Measurements from ENCODE around the gene ARHGEF11. TPM values are rescaled to one million over a fixed set of nuclear protein-coding genes. Genes with fewer than 3 reads are reported as not detected.

Gene ARHGEF11
- total RNA-seq, 1 experiment from 2014 or later: 31.5 TPM

- DNase-seq: no peak
- H3K27ac ChIP-seq: no peak overlapping the region
- no peaks in the 10 kb centered on the region for H3K9me2 ChIP-seq (ENCODE audit: insufficient read depth)
- no peaks in the 10 kb centered on the region for H3K36me3 ChIP-seq (ENCODE audit: low read depth)
- 0 out of 2 replicates have a peak, but pooled peaks cover 10% of the 10 kb centered on the region for H3K4me1 ChIP-seq (replicated peaks; ENCODE audit: insufficient read depth)
- no peaks in the 10 kb centered on the region for H3K27me3 ChIP-seq (ENCODE audit: insufficient read depth, low read depth)
- H3K79me2 ChIP-seq (ENCODE audit: low read depth): no peaks in the 10 kb centered on the region
- no peak overlapping the region for H3K4me2 ChIP-seq
- H3F3A ChIP-seq (ENCODE audit: insufficient read depth, low read depth): no peaks in the 10 kb centered on the region
- POLR2A ChIA-PET (ENCODE audit: unreplicated experiment): no interaction called here
- CTCF ChIA-PET: interaction anchor here (0.5 to 0.6 kb wide), 2 partner anchors 11 to 14 kb away, joined by 7 to 22 read pairs; no protein-coding TSS in a partner anchor
- BruUV-seq (replicated peaks): no TSS peak
- H2AFZ ChIP-seq: no peak overlapping the region
- no peak overlapping the region for H3K4me3 ChIP-seq
- TF ChIP-seq CTCF (conservative IDR thresholded peaks at IDR 0.05) (no peak), EZH2 (IDR thresholded peaks at IDR 0.05; ENCODE audit: low read depth) (no peak)
- no peaks in the 10 kb centered on the region for H3K9me3 ChIP-seq (ENCODE audit: insufficient read depth, low read depth)
- no peaks in the 10 kb centered on the region for H4K20me1 ChIP-seq (ENCODE audit: insufficient read depth)
- intact Hi-C loops (cut with micrococcal nuclease; ENCODE audit: unreplicated experiment): no loop called here
Observed at GRCh38 chr1:156906206-156906906, 139.2 kb downstream of the ARHGEF11 start.

- TF ChIP-seq CTCF (conservative IDR thresholded peaks at IDR 0.05): no peak
- no peak for TF ChIP-seq EZH2 (IDR thresholded peaks at IDR 0.05; ENCODE audit: low read depth)
- Histone ChIP-seq H3K4me1 (replicated peaks; ENCODE audit: insufficient read depth) (0 out of 2 replicates have a peak, but pooled peaks cover 10% of the 10 kb centered on the region), H3K9me3 (ENCODE audit: insufficient read depth, low read depth) (no peaks in the 10 kb centered on the region), H3K9me2 (ENCODE audit: insufficient read depth) (no peaks in the 10 kb centered on the region), H3K4me3 (no peak overlapping the region), H4K20me1 (ENCODE audit: insufficient read depth) (no peaks in the 10 kb centered on the region), H2AFZ (no peak overlapping the region), H3K36me3 (ENCODE audit: low read depth) (no peaks in the 10 kb centered on the region), H3K27me3 (ENCODE audit: insufficient read depth, low read depth) (no peaks in the 10 kb centered on the region), H3K4me2 (no peak overlapping the region), H3F3A (ENCODE audit: insufficient read depth, low read depth) (no peaks in the 10 kb centered on the region), H3K27ac (no peak overlapping the region), H3K79me2 (ENCODE audit: low read depth) (no peaks in the 10 kb centered on the region)
- DNase-seq: no peak
- POLR2A ChIA-PET (ENCODE audit: unreplicated experiment): no interaction called here
- intact Hi-C loops (cut with micrococcal nuclease; ENCODE audit: unreplicated experiment): no loop called here
- no TSS peak for BruUV-seq (replicated peaks)
- CTCF ChIA-PET: no interaction called here
Observed at GRCh38 chr1:156905651-156906050, 139.9 kb downstream of the ARHGEF11 start.

GRCh38 chr1:156905176-156905575, 140.4 kb downstream of the ARHGEF11 start:
- H2AFZ ChIP-seq: no peak overlapping the region
- 0 out of 2 replicates have a peak, but pooled peaks cover 10% of the 10 kb centered on the region for H3K4me1 ChIP-seq (replicated peaks; ENCODE audit: insufficient read depth)
- H3K36me3 ChIP-seq (ENCODE audit: low read depth): no peaks in the 10 kb centered on the region
- intact Hi-C loops (cut with micrococcal nuclease; ENCODE audit: unreplicated experiment): no loop called here
- no peak for DNase-seq
- H3K79me2 ChIP-seq (ENCODE audit: low read depth): no peaks in the 10 kb centered on the region
- CTCF ChIA-PET: no interaction called here
- H3F3A ChIP-seq (ENCODE audit: insufficient read depth, low read depth): no peaks in the 10 kb centered on the region
- H4K20me1 ChIP-seq (ENCODE audit: insufficient read depth): no peaks in the 10 kb centered on the region
- no peak overlapping the region for H3K4me3 ChIP-seq
- POLR2A ChIA-PET (ENCODE audit: unreplicated experiment): no interaction called here
- TF ChIP-seq CTCF (conservative IDR thresholded peaks at IDR 0.05) (no peak), EZH2 (IDR thresholded peaks at IDR 0.05; ENCODE audit: low read depth) (no peak)
- no peaks in the 10 kb centered on the region for H3K27me3 ChIP-seq (ENCODE audit: insufficient read depth, low read depth)
- no peak overlapping the region for H3K4me2 ChIP-seq
- BruUV-seq (replicated peaks): no TSS peak
- H3K27ac ChIP-seq: no peak overlapping the region
- no peaks in the 10 kb centered on the region for H3K9me3 ChIP-seq (ENCODE audit: insufficient read depth, low read depth)
- H3K9me2 ChIP-seq (ENCODE audit: insufficient read depth): no peaks in the 10 kb centered on the region
